GM10266 (cell line): ENCODE results near the gene EIF1AY.
A peak's percentile ranks its signal among the peaks of the same experiment; 100 is the strongest.

Experiments used
- DNase-seq: peaks from one replicate; pipeline ENCODE4 v3.0.0; 2012; ENCODE audit errors: extremely low spot score
- CTCF ChIP-seq: IDR thresholded peaks from 2 replicates; pipeline ENCODE4 v1.5.1; 2012; ENCODE audit warnings: mild to moderate bottlenecking, low read depth; ENCODE audit not compliant: control insufficient read depth, insufficient read depth; ENCODE audit errors: missing control alignments

The EIF1AY gene

GRCh38 chrY:20575531-20576121 is at the start of gene EIF1AY:
EIF1AY (plus strand) TSS chrY:20575776; CDS start chrY:20575872, 96 bp downstream.
- no peak for TF ChIP-seq CTCF
- DNase-seq: peak; percentile 62

GRCh38 chrY:20528435-20528834 is 47.1 kb upstream of the EIF1AY start:
- TF ChIP-seq CTCF: no peak
- no peak for DNase-seq

- TF ChIP-seq CTCF: no peak
- no peak for DNase-seq
These were observed 37.4 kb upstream of the EIF1AY start for GRCh38 chrY:20538186-20538585.

- TF ChIP-seq CTCF: no peak
- no peak for DNase-seq
These were observed 36.6 kb upstream of the EIF1AY start for GRCh38 chrY:20538933-20539332.

GRCh38 chrY:20544451-20544960 is 31.1 kb upstream of the EIF1AY start:
- TF ChIP-seq CTCF: no peak
- DNase-seq: no peak

GRCh38 chrY:20546071-20546470 is 29.5 kb upstream of the EIF1AY start:
- no peak for TF ChIP-seq CTCF
- DNase-seq: no peak

- no peak for TF ChIP-seq CTCF
- no peak for DNase-seq
These were observed 26.3 kb upstream of the EIF1AY start for GRCh38 chrY:20549289-20549688.
